ENCODE results near the gene NGLY1. TPM values are rescaled to one million over a fixed set of nuclear protein-coding genes. Genes with fewer than 3 reads are reported as not detected.
A peak's percentile ranks its signal among the peaks of the same experiment; 100 is the strongest.

The NGLY1 gene
- total RNA-seq, 2 donors from 2014 or later, result 65.9 to 67.3 TPM

- Mint-ChIP-seq H3K4me1 (ENCODE audit: low read depth) (no peaks in the 10 kb centered on the region), H3K9me3 (no peaks in the 10 kb centered on the region), H3K27ac (no peak overlapping the region), H3K4me3 (no peak overlapping the region), H3K36me3 (ENCODE audit: insufficient read depth in 2 of 2) (no peaks in the 10 kb centered on the region), H3K27me3 (ENCODE audit: low read depth) (no peaks in the 10 kb centered on the region)
- no peak for ATAC-seq (replicated peaks in 1 of 2)
- no peak for DNase-seq
Observed at GRCh38 chr3:25804676-25805075, 21.4 kb upstream of the NGLY1 start.

GRCh38 chr3:25803833-25804232 is 20.6 kb upstream of the NGLY1 start:
- Mint-ChIP-seq H3K27me3 (ENCODE audit: low read depth) (no peaks in the 10 kb centered on the region), H3K27ac (no peak overlapping the region), H3K9me3 (no peaks in the 10 kb centered on the region), H3K4me1 (ENCODE audit: low read depth) (no peaks in the 10 kb centered on the region), H3K36me3 (ENCODE audit: insufficient read depth in 2 of 2) (no peaks in the 10 kb centered on the region), H3K4me3 (no peak overlapping the region)
- no peak for DNase-seq
- no peak for ATAC-seq (replicated peaks in 1 of 2)

- Mint-ChIP-seq H3K27me3 (ENCODE audit: low read depth) (no peaks in the 10 kb centered on the region), H3K27ac (no peak overlapping the region), H3K9me3 (no peaks in the 10 kb centered on the region), H3K4me3 (no peak overlapping the region), H3K4me1 (ENCODE audit: low read depth) (no peaks in the 10 kb centered on the region), H3K36me3 (ENCODE audit: insufficient read depth in 2 of 2) (no peaks in the 10 kb centered on the region)
- DNase-seq (no peak), ATAC-seq (replicated peaks in 1 of 2) (no peak)
Observed at GRCh38 chr3:25801786-25802185, 18.5 kb upstream of the NGLY1 start.

- H3K36me3 Mint-ChIP-seq (ENCODE audit: insufficient read depth in 2 of 2), result peaks cover 1 to 3% of the 10 kb centered on the region in 2 donors
- ATAC-seq (replicated peaks in 1 of 2), result peak; percentile 93 to 95
- H3K27me3 Mint-ChIP-seq (ENCODE audit: low read depth), result no peaks in the 10 kb centered on the region
- DNase-seq, result peak; percentile 93 to 95
- peak within 1 kb of the TSS; percentile 94 to 97 for H3K4me3 Mint-ChIP-seq
- H3K27ac Mint-ChIP-seq, result peak within 1 kb of the TSS; percentile 95
- no peaks in the 10 kb centered on the region for H3K9me3 Mint-ChIP-seq
- H3K4me1 Mint-ChIP-seq (ENCODE audit: low read depth), result peaks cover 46% of the 10 kb centered on the region
Observed at GRCh38 chr3:25789596-25790556, 6.6 kb upstream of the NGLY1 start, which contains the start of gene OXSM. Gene OXSM (plus strand): TSS chr3:25790090. CDS start chr3:25791021, 931 bp downstream.

GRCh38 chr3:25789209-25789595 is 6.0 kb upstream of the NGLY1 start:
- Mint-ChIP-seq H3K4me3 (peak overlapping the region; percentile 94 to 97), H3K9me3 (no peaks in the 10 kb centered on the region), H3K27me3 (ENCODE audit: low read depth) (no peaks in the 10 kb centered on the region), H3K36me3 (ENCODE audit: insufficient read depth in 2 of 2) (peaks cover 0 to 3% of the 10 kb centered on the region in 2 donors), H3K27ac (peak overlapping the region; percentile 95), H3K4me1 (ENCODE audit: low read depth) (peaks cover 53% of the 10 kb centered on the region)
- DNase-seq, result no peak
- no peak for ATAC-seq (replicated peaks in 1 of 2)

- peaks cover 54% of the 10 kb centered on the region for H3K4me1 Mint-ChIP-seq (ENCODE audit: low read depth)
- peaks cover 0 to 3% of the 10 kb centered on the region in 2 donors for H3K36me3 Mint-ChIP-seq (ENCODE audit: insufficient read depth in 2 of 2)
- no peak overlapping the region for H3K27ac Mint-ChIP-seq
- DNase-seq, result no peak
- peak overlapping the region in 1 of 2 donors; percentile 54 for H3K4me3 Mint-ChIP-seq
- no peaks in the 10 kb centered on the region for H3K9me3 Mint-ChIP-seq
- H3K27me3 Mint-ChIP-seq (ENCODE audit: low read depth), result no peaks in the 10 kb centered on the region
- ATAC-seq (replicated peaks in 1 of 2), result no peak
Observed at GRCh38 chr3:25787689-25788088, 4.4 kb upstream of the NGLY1 start.

- Mint-ChIP-seq H3K36me3 (ENCODE audit: insufficient read depth in 2 of 2) (peaks cover under 1 to 2% of the 10 kb centered on the region in 2 donors), H3K4me3 (peak overlapping the region in 1 of 2 donors; percentile 46), H3K4me1 (ENCODE audit: low read depth) (peaks cover 53% of the 10 kb centered on the region), H3K27me3 (ENCODE audit: low read depth) (no peaks in the 10 kb centered on the region), H3K27ac (peak overlapping the region; percentile 43), H3K9me3 (no peaks in the 10 kb centered on the region)
- ATAC-seq (replicated peaks in 1 of 2) (no peak), DNase-seq (no peak)
Observed at GRCh38 chr3:25785826-25786225, 2.6 kb upstream of the NGLY1 start.

GRCh38 chr3:25784971-25785370 is 1.7 kb upstream of the NGLY1 start:
- H3K36me3 Mint-ChIP-seq (ENCODE audit: insufficient read depth in 2 of 2), result peaks cover 0 to 6% of the 10 kb centered on the region in 2 donors
- peaks cover 58% of the 10 kb centered on the region for H3K4me1 Mint-ChIP-seq (ENCODE audit: low read depth)
- no peak for DNase-seq
- H3K27ac Mint-ChIP-seq, result peak overlapping the region; percentile 11
- H3K27me3 Mint-ChIP-seq (ENCODE audit: low read depth), result no peaks in the 10 kb centered on the region
- peak overlapping the region; percentile 82 to 86 for H3K4me3 Mint-ChIP-seq
- no peak for ATAC-seq (replicated peaks in 1 of 2)
- H3K9me3 Mint-ChIP-seq, result no peaks in the 10 kb centered on the region

GRCh38 chr3:25783661-25784512 is 644 bp upstream of the NGLY1 start:
- Mint-ChIP-seq H3K4me3 (peak overlapping the region; percentile 82 to 86), H3K9me3 (no peaks in the 10 kb centered on the region), H3K27ac (peak overlapping the region; percentile 73), H3K27me3 (ENCODE audit: low read depth) (no peaks in the 10 kb centered on the region), H3K4me1 (ENCODE audit: low read depth) (peaks cover 54% of the 10 kb centered on the region), H3K36me3 (ENCODE audit: insufficient read depth in 2 of 2) (peaks cover 0 to 6% of the 10 kb centered on the region in 2 donors)
- DNase-seq (peak in 1 of 2 donors; percentile 54), ATAC-seq (replicated peaks in 1 of 2) (peak; percentile 45 to 49)

- no peaks in the 10 kb centered on the region for H3K9me3 Mint-ChIP-seq
- H3K27me3 Mint-ChIP-seq (ENCODE audit: low read depth), result no peaks in the 10 kb centered on the region
- no peak for ATAC-seq (replicated peaks in 1 of 2)
- peak overlapping the region; percentile 92 for H3K27ac Mint-ChIP-seq
- peak overlapping the region; percentile 81 to 83 for H3K4me3 Mint-ChIP-seq
- peaks cover 1 to 16% of the 10 kb centered on the region in 2 donors for H3K36me3 Mint-ChIP-seq (ENCODE audit: insufficient read depth in 2 of 2)
- H3K4me1 Mint-ChIP-seq (ENCODE audit: low read depth), result peaks cover 59% of the 10 kb centered on the region
- DNase-seq, result no peak
Observed at GRCh38 chr3:25782636-25782937, 656 bp downstream of the NGLY1 start.

- H3K4me1 Mint-ChIP-seq (ENCODE audit: low read depth), result peaks cover 65% of the 10 kb centered on the region
- H3K27me3 Mint-ChIP-seq (ENCODE audit: low read depth), result no peaks in the 10 kb centered on the region
- no peaks in the 10 kb centered on the region for H3K9me3 Mint-ChIP-seq
- DNase-seq (no peak), ATAC-seq (replicated peaks in 1 of 2) (no peak)
- H3K36me3 Mint-ChIP-seq (ENCODE audit: insufficient read depth in 2 of 2), result peaks cover 5 to 20% of the 10 kb centered on the region in 2 donors
- H3K27ac Mint-ChIP-seq, result peak overlapping the region; percentile 92
- H3K4me3 Mint-ChIP-seq, result peak overlapping the region; percentile 81 to 83
Observed at GRCh38 chr3:25781758-25782594, 1.3 kb downstream of the NGLY1 start.

GRCh38 chr3:25781145-25781757 is 2.0 kb downstream of the NGLY1 start:
- H3K36me3 Mint-ChIP-seq (ENCODE audit: insufficient read depth in 2 of 2), result peaks cover 9 to 27% of the 10 kb centered on the region in 2 donors
- H3K4me1 Mint-ChIP-seq (ENCODE audit: low read depth), result peaks cover 72% of the 10 kb centered on the region
- H3K27ac Mint-ChIP-seq, result no peak overlapping the region
- H3K4me3 Mint-ChIP-seq, result peak overlapping the region; percentile 81 to 83
- DNase-seq, result no peak
- no peaks in the 10 kb centered on the region for H3K9me3 Mint-ChIP-seq
- no peak for ATAC-seq (replicated peaks in 1 of 2)
- no peaks in the 10 kb centered on the region for H3K27me3 Mint-ChIP-seq (ENCODE audit: low read depth)

All from activated T-cell treated with anti-CD3 and anti-CD28 coated beads, Interleukin-2, amount 50 U/mL, for 72 hours (primary cell).